Gastrocnemius medialis (tissue), 4 donors: ENCODE results near the gene PAK2. TPM values are rescaled to one million over a fixed set of nuclear protein-coding genes. Genes with fewer than 3 reads are reported as not detected.
A peak's percentile ranks its signal among the peaks of the same experiment; 100 is the strongest.
"Not testable (repeated sequence)": the region's sequence is repeated elsewhere in the genome, so short reads cannot be mapped to it uniquely, and the experiment has no call there.

Source experiments
- ATAC-seq, 2 donors: fragments of 150-250 bp; one replicate each; pipeline ENCODE4 v1.9.1; 2016
- DNase-seq, 2 donors: peaks; one replicate each; pipeline ENCODE4 v3.0.0-alpha.2; 2019
- H3K27ac ChIP-seq, 4 donors: fragments of 200-600 bp; sonication (generic); 1 replicate in 1 of 4; 2 replicates in 3 of 4; pipeline ENCODE4 v1.5.1; 2016 to 2018; ENCODE audit warnings: mild to moderate bottlenecking in 2 of 4, moderate library complexity in 1 of 4
- H3K27me3 ChIP-seq, 3 donors: fragments of 200-600 bp; sonication (generic) in 2 of 3; 1 replicate in 1 of 3; 2 replicates in 2 of 3; pipeline versions ENCODE4 v1.5.1 to v1.6.0; 2016 to 2019; ENCODE audit warnings: mild to moderate bottlenecking in 1 of 3, moderate library complexity in 1 of 3
- H3K36me3 ChIP-seq, 2 donors: fragments of 200-600 bp; sonication (generic) in 1 of 2; one replicate each; pipeline ENCODE4 v1.5.1; 2017 to 2018
- H3K4me1 ChIP-seq, 2 donors: fragments of 200-600 bp; sonication (generic) in 1 of 2; one replicate each; pipeline ENCODE4 v1.5.1; 2016 to 2017; ENCODE audit warnings: mild to moderate bottlenecking in 2 of 2
- H3K4me3 ChIP-seq, 4 donors: fragments of 200-600 bp; sonication (generic) in 3 of 4; 1 replicate in 1 of 4; 2 replicates in 3 of 4; pipeline ENCODE4 v1.5.1; 2016 to 2019; ENCODE audit warnings: mild to moderate bottlenecking in 2 of 4
- H3K9me3 ChIP-seq, 3 donors: fragments of 200-600 bp; sonication (generic) in 2 of 3; 1 replicate in 1 of 3; 2 replicates in 2 of 3; pipeline ENCODE4 v1.5.1; 2016 to 2019
- POLR2A ChIP-seq, 2 donors: fragments of 450-650 bp; IDR thresholded peaks; one replicate each; pipeline ENCODE4 v1.6.1; 2017; ENCODE audit warnings: antibody characterized with exemption in 2 of 2, mild to moderate bottlenecking in 2 of 2, moderate library complexity in 2 of 2
- in situ Hi-C, 4 donors: fragments of 200-750 bp; cut with MboI; loops; one replicate each; pipeline versions ENCODE4 v1.15.0 to v1.8.0; 2017; ENCODE audit warnings: low sequenced_read_pairs in 4 of 4
- intact Hi-C: fragments of 100-400 bp; cut with DNase I; formaldehyde crosslinking; loops from one replicate; pipeline ENCODE4 v1.15.1; 2023; ENCODE audit warnings: low total_unique reads
- total RNA-seq, 4 donors: library from RNA; depleted of rRNA; stranded (reverse); fragments of >200 nt; gene quantifications; one replicate each; pipeline versions ENCODE4 v1.1.0 to v1.2.3, GENCODE V29; 2016
- TF ChIP-seq, protein P1 (sequence below), 5 experiments: fragments of 450-650 bp in 3 of 5; fragments of 200-600 bp in 2 of 5; sonication (generic) in 2 of 5; IDR thresholded peaks in 4 of 5; conservative IDR thresholded peaks in 1 of 5; 1 replicate in 4 of 5; 2 replicates in 1 of 5; pipeline ENCODE4 v1.5.1; 2016 to 2019; ENCODE audit warnings: antibody characterized with exemption in 5 of 5, mild to moderate bottlenecking in 3 of 5, moderate library complexity in 3 of 5

PAK2 gene
- total RNA-seq, 4 donors from 2014 or later = 42.6 to 58.6 (median 50.1) TPM

GRCh38 chr3:196821806-196822355 lies 82.2 kb downstream of the PAK2 start:
- intact Hi-C loops = no loop called here

DNA sequence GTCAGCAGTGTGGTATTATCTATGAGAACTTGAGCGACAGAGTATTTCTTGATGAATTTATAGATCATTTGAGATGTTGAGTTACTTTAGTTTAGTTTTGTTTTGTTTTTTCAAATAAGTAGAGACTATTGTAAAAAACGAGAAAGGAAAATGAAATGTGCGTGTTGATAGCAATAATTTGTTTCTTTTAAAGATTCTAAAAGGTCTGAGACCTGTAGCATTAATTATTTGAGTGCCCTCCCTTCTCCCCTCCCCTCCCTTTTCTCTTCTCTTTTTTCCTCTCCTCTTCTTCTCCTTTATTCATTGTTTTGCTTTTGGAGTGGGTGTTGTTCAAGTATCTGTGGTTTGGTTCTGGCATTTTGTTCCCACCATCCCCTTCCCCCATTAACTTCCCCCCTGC lies 90.0 kb downstream of the PAK2 start:
- intact Hi-C loops, H3K4me1 ChIP-seq, H3K27ac ChIP-seq, DNase-seq, H3K9me3 ChIP-seq, H3K4me3 ChIP-seq, H3K27me3 ChIP-seq, ATAC-seq: not testable (repeated sequence)
- in situ Hi-C loops = loop anchor here in 2 of 4 donors (10.0 kb wide), 2 partner anchors 135 to 145 kb away; partner anchors contain the start of gene PIGZ (in 1 of the 2)
- peaks cover 0 to 47% of the 10 kb centered on the region in 2 donors for H3K36me3 ChIP-seq

More at GRCh38 chr3:196821806-196822355, 82.2 kb downstream of the PAK2 start:
- no peak overlapping the region for H3K4me3 ChIP-seq
- no peak for TF ChIP-seq POLR2A (IDR thresholded peaks at IDR 0.05)
- TF ChIP-seq, protein P1, sequence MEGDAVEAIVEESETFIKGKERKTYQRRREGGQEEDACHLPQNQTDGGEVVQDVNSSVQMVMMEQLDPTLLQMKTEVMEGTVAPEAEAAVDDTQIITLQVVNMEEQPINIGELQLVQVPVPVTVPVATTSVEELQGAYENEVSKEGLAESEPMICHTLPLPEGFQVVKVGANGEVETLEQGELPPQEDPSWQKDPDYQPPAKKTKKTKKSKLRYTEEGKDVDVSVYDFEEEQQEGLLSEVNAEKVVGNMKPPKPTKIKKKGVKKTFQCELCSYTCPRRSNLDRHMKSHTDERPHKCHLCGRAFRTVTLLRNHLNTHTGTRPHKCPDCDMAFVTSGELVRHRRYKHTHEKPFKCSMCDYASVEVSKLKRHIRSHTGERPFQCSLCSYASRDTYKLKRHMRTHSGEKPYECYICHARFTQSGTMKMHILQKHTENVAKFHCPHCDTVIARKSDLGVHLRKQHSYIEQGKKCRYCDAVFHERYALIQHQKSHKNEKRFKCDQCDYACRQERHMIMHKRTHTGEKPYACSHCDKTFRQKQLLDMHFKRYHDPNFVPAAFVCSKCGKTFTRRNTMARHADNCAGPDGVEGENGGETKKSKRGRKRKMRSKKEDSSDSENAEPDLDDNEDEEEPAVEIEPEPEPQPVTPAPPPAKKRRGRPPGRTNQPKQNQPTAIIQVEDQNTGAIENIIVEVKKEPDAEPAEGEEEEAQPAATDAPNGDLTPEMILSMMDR (IDR thresholded peaks at IDR 0.05 in 4 of 5, conservative IDR thresholded peaks at IDR 0.05 in 1 of 5) = no peak
- DNase-seq (no peak), ATAC-seq (no peak)
- H3K27ac ChIP-seq = no peak overlapping the region
- H3K36me3 ChIP-seq = peaks cover 0 to 87% of the 10 kb centered on the region in 2 donors
- H3K9me3 ChIP-seq = no peaks in the 10 kb centered on the region
- no peaks in the 10 kb centered on the region for H3K4me1 ChIP-seq
- no peaks in the 10 kb centered on the region for H3K27me3 ChIP-seq
- in situ Hi-C loops = no loop called here

- DNase-seq (no peak), ATAC-seq (no peak)
- intact Hi-C loops = no loop called here
- Histone ChIP-seq H3K4me3 (no peak overlapping the region), H3K27me3 (no peaks in the 10 kb centered on the region), H3K4me1 (no peaks in the 10 kb centered on the region), H3K36me3 (peaks cover 0 to 20% of the 10 kb centered on the region in 2 donors), H3K9me3 (no peaks in the 10 kb centered on the region), H3K27ac (no peak overlapping the region)
- in situ Hi-C loops = loop anchor here in 2 of 4 donors (10.0 kb wide), 2 partner anchors 130 to 140 kb away; partner anchors contain the start of gene PIGZ (in 1 of the 2)
- TF ChIP-seq, protein P1 (IDR thresholded peaks at IDR 0.05 in 4 of 5, conservative IDR thresholded peaks at IDR 0.05 in 1 of 5) = no peak
- TF ChIP-seq POLR2A (IDR thresholded peaks at IDR 0.05) = no peak
Observed at GRCh38 chr3:196835086-196835485, 95.4 kb downstream of the PAK2 start.

DNA sequence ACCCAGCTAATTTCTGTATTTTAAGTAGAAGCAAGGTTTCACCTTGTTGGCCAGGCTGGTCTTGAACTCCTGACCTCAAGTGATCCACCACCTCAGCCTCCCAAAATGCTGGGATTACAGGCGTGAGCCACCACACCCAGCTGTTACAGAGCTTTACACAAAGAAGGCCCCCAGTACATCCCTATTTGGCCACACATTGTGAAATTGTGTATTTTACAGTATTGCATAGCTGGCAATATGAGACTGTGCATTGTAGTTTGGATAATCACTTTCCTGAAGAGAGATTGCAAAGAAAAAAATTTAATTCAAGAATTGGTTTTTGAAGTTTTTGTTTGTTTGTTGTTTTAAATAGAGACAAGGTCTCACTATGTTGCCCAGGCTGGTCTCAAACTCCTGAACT lies 97.0 kb downstream of the PAK2 start:
- intact Hi-C loops = not testable (repeated sequence)

DNA sequence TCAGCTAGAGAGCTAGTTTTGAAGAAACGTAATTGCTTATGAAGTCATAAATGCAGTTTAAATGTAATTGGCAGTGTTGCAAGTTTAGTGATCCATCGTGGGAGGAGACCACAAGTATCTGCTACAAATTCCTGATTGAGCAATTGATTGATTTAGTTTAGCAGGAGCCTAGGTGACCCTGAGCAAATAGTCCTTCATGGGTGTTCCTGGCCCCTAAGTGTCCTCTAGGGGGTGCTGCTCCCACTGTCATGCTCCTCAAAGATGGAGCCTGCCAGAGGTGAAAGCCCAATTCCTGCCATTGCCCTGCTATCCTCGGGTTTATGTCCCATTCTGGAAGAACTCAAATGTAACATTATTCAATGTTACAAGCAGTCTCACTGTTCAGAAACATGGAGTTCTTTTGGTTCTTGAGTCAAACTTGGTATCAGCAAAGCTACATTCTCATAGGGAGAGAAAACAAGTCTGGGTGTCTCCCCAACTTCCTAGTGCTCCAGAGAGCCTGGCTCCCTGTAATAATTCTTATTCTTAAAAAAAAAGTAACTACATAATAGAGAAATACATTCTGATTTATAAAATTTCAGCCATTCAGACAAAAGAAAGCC lies 98.3 kb downstream of the PAK2 start:
- in situ Hi-C loops (loop anchor here in 2 of 4 donors (10.0 kb wide), 2 partner anchors 127 to 137 kb away; partner anchors contain the start of gene PIGZ (in 1 of the 2)), intact Hi-C loops (loop anchor here (1.0 kb wide), 1 partner anchor 132 kb away; no protein-coding TSS in a partner anchor)
- DNase-seq (peak; percentile 30 to 59), ATAC-seq (peak; percentile 83 to 91)
- TF ChIP-seq, protein P1 (IDR thresholded peaks at IDR 0.05 in 4 of 5, conservative IDR thresholded peaks at IDR 0.05 in 1 of 5) = peak; percentile 58 to 78 (median 67)
- no peak for TF ChIP-seq POLR2A (IDR thresholded peaks at IDR 0.05)
- H3K4me3 ChIP-seq = no peak overlapping the region
- no peaks in the 10 kb centered on the region for H3K27me3 ChIP-seq
- H3K4me1 ChIP-seq = no peaks in the 10 kb centered on the region
- H3K27ac ChIP-seq = no peak overlapping the region
- H3K36me3 ChIP-seq = no peaks in the 10 kb centered on the region
- no peaks in the 10 kb centered on the region for H3K9me3 ChIP-seq

More for the DNA sequence above, 97.0 kb downstream of the PAK2 start:
- not testable (repeated sequence) for H3K9me3 ChIP-seq, H3K27ac ChIP-seq, H3K36me3 ChIP-seq, H3K4me1 ChIP-seq, H3K27me3 ChIP-seq, DNase-seq, ATAC-seq, H3K4me3 ChIP-seq
- in situ Hi-C loops = loop anchor here in 2 of 4 donors (10.0 kb wide), 2 partner anchors 128 to 138 kb away; partner anchors contain the start of gene PIGZ (in 1 of the 2)

DNA sequence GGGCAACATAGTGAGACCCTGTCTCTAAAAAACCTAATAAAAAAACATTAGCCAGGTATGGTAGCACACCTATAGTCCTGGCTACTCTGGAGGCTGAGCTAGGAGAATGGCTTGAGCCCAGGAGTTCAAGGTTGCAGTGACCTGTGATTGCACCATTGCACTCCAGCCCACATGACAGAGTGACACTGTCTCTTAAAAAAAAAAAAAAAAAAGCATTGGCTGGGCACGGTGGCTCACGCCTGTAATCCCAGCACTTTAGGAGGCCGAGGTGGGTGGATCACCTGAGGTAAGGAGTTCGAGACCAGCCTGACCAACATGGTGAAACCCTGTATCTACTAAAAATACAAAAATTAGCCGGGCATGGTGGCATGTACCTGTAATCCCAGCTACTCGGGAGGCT lies 99.7 kb downstream of the PAK2 start:
- H3K36me3 ChIP-seq, H3K9me3 ChIP-seq, intact Hi-C loops, H3K4me3 ChIP-seq, H3K27ac ChIP-seq, H3K4me1 ChIP-seq, ATAC-seq, H3K27me3 ChIP-seq: not testable (repeated sequence)
- peak in 1 of 2 donors; percentile 21 for DNase-seq
- in situ Hi-C loops = loop anchor here in 2 of 4 donors (10.0 kb wide), 2 partner anchors 125 to 135 kb away; partner anchors contain the start of gene PIGZ (in 1 of the 2)
